Keratinocyte (primary cell): Measurements from ENCODE around the gene DIP2B.

ENCODE experiments used
- CTCF ChIP-seq, 3 experiments: IDR thresholded peaks in 1 of 3; conservative IDR thresholded peaks in 1 of 3; optimal IDR thresholded peaks in 1 of 3; 2 replicates in 2 of 3; 3 replicates in 1 of 3; pipeline versions ENCODE3 to v1.5.1; 2011; ENCODE audit warnings: low read length in 3 of 3, mild to moderate bottlenecking in 3 of 3, moderate library complexity in 2 of 3, control low read depth in 1 of 3, inconsistent platforms in 1 of 3; ENCODE audit not compliant: insufficient read depth in 2 of 3; ENCODE audit errors: extremely low read depth in 1 of 3
- EZH2 ChIP-seq: IDR thresholded peaks from one replicate; pipeline ENCODE4 v1.6.1; 2012; ENCODE audit warnings: inconsistent platforms, mild to moderate bottlenecking, low read length, moderate library complexity

DNA sequence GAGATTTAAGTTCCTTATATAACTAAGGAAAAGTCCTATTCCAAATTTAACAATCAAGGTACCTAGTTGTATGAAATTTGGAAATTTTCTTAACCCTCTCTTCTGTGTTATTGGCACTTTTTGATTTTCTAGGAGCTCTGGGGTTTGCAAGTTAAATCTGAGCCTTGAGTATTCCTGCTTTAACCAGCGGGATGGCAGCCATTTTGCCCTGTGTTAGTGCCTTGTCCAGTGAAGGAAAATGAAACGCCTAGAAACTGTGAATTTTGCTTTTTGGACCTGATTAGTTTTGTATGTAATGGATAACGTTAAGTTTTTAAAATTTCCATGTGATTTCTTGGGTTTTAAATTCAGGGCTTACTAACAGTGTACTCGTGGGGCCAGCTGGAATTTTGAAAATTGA lies 45.1 kb downstream of the DIP2B start:
- TF ChIP-seq CTCF (optimal IDR thresholded peaks at IDR 0.05 in 1 of 3, IDR thresholded peaks at IDR 0.05 in 1 of 3, conservative IDR thresholded peaks at IDR 0.05 in 1 of 3; ENCODE audit: extremely low read depth in 1 of 3, insufficient read depth in 2 of 3, low read length in 3 of 3) (no peak), EZH2 (no peak)
